GM21423 (cell line): Measurements from ENCODE around the gene CST1.
"Not testable (repeated sequence)": the region's sequence is repeated elsewhere in the genome, so short reads cannot be mapped to it uniquely, and the experiment has no call there.

ENCODE experiments used
- ATAC-seq: cut with Tn5 transposase; IDR thresholded peaks from one replicate; pipeline ENCODE4 v1.9.1; 2021; ENCODE audit warnings: mild to moderate bottlenecking, moderate library complexity; ENCODE audit not compliant: unreplicated experiment

The CST1 gene

GRCh38 chr20:23755131-23755611 is 4.4 kb upstream of the CST1 start:
- not testable (repeated sequence) for ATAC-seq

GRCh38 chr20:23754731-23755130 is 4.0 kb upstream of the CST1 start:
- no peak for ATAC-seq

GRCh38 chr20:23753589-23753988 is 2.9 kb upstream of the CST1 start:
- no peak for ATAC-seq

- ATAC-seq = no peak
These were observed 2.4 kb upstream of the CST1 start for GRCh38 chr20:23753194-23753548.

- ATAC-seq = no peak
These were observed 1.9 kb upstream of the CST1 start for GRCh38 chr20:23752481-23753193.

GRCh38 chr20:23752019-23752418 is 1.3 kb upstream of the CST1 start:
- no peak for ATAC-seq

GRCh38 chr20:23749746-23750145 is 989 bp downstream of the CST1 start:
- no peak for ATAC-seq

- not testable (repeated sequence) for ATAC-seq
These were observed 1.8 kb downstream of the CST1 start for GRCh38 chr20:23748975-23749374.

- ATAC-seq = not testable (repeated sequence)
These were observed 3.2 kb downstream of the CST1 start for GRCh38 chr20:23747551-23747950.

- ATAC-seq = not testable (repeated sequence)
These were observed 3.6 kb downstream of the CST1 start for GRCh38 chr20:23747092-23747491.

- ATAC-seq = no peak
These were observed 4.4 kb downstream of the CST1 start for GRCh38 chr20:23746321-23746720.

- no peak for ATAC-seq
These were observed 5.5 kb downstream of the CST1 start for GRCh38 chr20:23745247-23745646.

GRCh38 chr20:23744817-23745216 is 5.9 kb downstream of the CST1 start:
- ATAC-seq = no peak

GRCh38 chr20:23735391-23735790 is 15.3 kb downstream of the CST1 start:
- not testable (repeated sequence) for ATAC-seq

GRCh38 chr20:23734949-23735348 is 15.8 kb downstream of the CST1 start:
- not testable (repeated sequence) for ATAC-seq

GRCh38 chr20:23734440-23734839 is 16.3 kb downstream of the CST1 start:
- not testable (repeated sequence) for ATAC-seq

GRCh38 chr20:23727016-23727415 is 23.7 kb downstream of the CST1 start:
- ATAC-seq = no peak

- no peak for ATAC-seq
These were observed 25.6 kb downstream of the CST1 start for GRCh38 chr20:23725102-23725501.

- ATAC-seq = peak; percentile 53
These were observed 27.0 kb downstream of the CST1 start for GRCh38 chr20:23723659-23724307.

GRCh38 chr20:23722851-23723250 is 27.9 kb downstream of the CST1 start:
- not testable (repeated sequence) for ATAC-seq

GRCh38 chr20:23721962-23722361 is 28.8 kb downstream of the CST1 start:
- ATAC-seq = no peak

GRCh38 chr20:23719351-23719750 is 31.4 kb downstream of the CST1 start:
- ATAC-seq = not testable (repeated sequence)
